Endothelial cell (in vitro differentiated cells): Measurements from ENCODE around the gene DUOX1. TPM values are rescaled to one million over a fixed set of nuclear protein-coding genes. Genes with fewer than 3 reads are reported as not detected.
A peak's percentile ranks its signal among the peaks of the same experiment; 100 is the strongest.

ENCODE experiments used
- DNase-seq: peaks from one replicate; pipeline ENCODE4 v3.0.0; 2021; ENCODE audit warnings: low spot score
- H3K27ac Mint-ChIP-seq: one replicate; pipeline ENCODE4 v1.8.0; 2021; ENCODE audit warnings: mixed read lengths, inconsistent platforms; ENCODE audit not compliant: unreplicated experiment
- H3K27me3 Mint-ChIP-seq: one replicate; pipeline ENCODE4 v1.8.0; 2021; ENCODE audit warnings: mild to moderate bottlenecking, moderate library complexity, mixed read lengths, inconsistent platforms; ENCODE audit not compliant: unreplicated experiment
- H3K36me3 Mint-ChIP-seq: one replicate; pipeline ENCODE4 v1.8.0; 2021; ENCODE audit warnings: mild to moderate bottlenecking, low read depth, mixed read lengths, inconsistent platforms; ENCODE audit not compliant: unreplicated experiment
- H3K4me1 Mint-ChIP-seq: one replicate; pipeline ENCODE4 v1.8.0; 2021; ENCODE audit warnings: mild to moderate bottlenecking, mixed read lengths, inconsistent platforms; ENCODE audit not compliant: unreplicated experiment
- H3K4me3 Mint-ChIP-seq: one replicate; pipeline ENCODE4 v1.8.0; 2021; ENCODE audit warnings: mild to moderate bottlenecking, mixed read lengths, inconsistent platforms; ENCODE audit not compliant: unreplicated experiment
- H3K9me3 Mint-ChIP-seq: one replicate; pipeline ENCODE4 v1.8.0; 2021; ENCODE audit warnings: mixed read lengths, inconsistent platforms; ENCODE audit not compliant: unreplicated experiment
- CTCF ChIP-seq: fragments of 200-600 bp; sonication (generic); IDR thresholded peaks from one replicate; pipeline ENCODE4 v1.5.0; 2021; ENCODE audit warnings: antibody characterized with exemption; ENCODE audit not compliant: unreplicated experiment
- total RNA-seq: library from RNA; stranded (reverse); fragmentation: NEBNext Ultra II Directional; extraction: Animal tissue kit (Norgen Biotek cat#: 25700); gene quantifications from one replicate; pipeline ENCODE4 v1.2.1, GENCODE V29; 2021; ENCODE audit not compliant: unreplicated experiment

Gene DUOX1
- total RNA-seq, 1 donor from 2014 or later, result not detected

DNA sequence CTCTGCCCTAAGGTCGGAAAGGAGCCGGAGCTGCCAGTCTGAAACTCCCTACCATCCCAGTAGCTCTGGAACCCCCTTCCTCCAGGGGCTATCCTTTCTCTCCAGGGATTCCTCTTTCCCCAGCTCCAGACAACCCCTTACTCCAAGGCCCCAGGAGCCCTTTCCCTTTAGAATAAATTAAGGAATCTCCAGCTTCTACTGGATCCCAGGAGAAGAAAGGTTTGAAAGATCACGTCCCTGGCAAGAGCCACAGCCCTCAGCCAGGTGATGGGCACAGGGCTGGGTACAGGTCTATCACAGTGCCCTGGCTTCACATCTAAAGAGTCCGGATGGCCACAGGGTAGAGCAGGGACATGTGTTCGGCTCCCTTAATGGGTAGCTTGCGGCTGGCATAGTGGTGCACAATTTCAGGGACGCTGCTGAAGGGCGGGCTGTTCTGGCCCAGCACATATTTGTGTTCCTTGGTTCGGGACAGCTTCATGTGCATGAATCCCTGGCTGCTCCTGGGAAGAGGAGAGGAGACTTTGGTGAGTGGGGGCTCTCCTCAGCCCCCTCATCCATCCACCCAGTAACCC, 37.9 kb downstream of the DUOX1 start:
- Mint-ChIP-seq H3K36me3 (peaks cover 9% of the 10 kb centered on the region), H3K27ac (peak overlapping the region; percentile 48), H3K4me3 (peak overlapping the region; percentile 76), H3K9me3 (no peaks in the 10 kb centered on the region), H3K27me3 (peaks cover 5% of the 10 kb centered on the region), H3K4me1 (peaks cover 2% of the 10 kb centered on the region)
- no peak for DNase-seq
- no peak for TF ChIP-seq CTCF

DNA sequence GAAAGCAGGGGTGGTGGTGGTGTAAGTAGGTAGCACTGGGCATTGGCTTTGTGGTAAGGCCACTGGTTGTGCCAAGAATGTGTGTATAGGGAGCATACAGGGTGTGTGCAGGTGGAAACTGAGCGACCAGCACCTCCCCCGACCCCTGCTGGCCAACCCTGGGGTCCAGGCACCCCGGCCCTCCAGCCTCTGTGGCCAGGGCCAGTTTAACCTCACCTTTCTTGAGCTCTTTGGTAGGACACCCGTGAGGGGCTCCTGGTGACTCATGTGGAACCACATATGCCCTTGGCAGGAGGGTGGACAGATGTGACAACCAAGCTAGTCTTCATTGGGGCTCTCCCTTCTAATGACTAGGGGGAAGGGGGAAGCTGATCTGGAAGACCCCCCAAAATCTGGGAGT, 38.5 kb downstream of the DUOX1 start:
- Mint-ChIP-seq H3K9me3 (no peaks in the 10 kb centered on the region), H3K27me3 (peaks cover 5% of the 10 kb centered on the region), H3K4me1 (peaks cover 2% of the 10 kb centered on the region), H3K36me3 (peaks cover 9% of the 10 kb centered on the region), H3K4me3 (no peak overlapping the region), H3K27ac (no peak overlapping the region)
- no peak for DNase-seq
- no peak for TF ChIP-seq CTCF

GRCh38 chr15:45168751-45169551, 39.2 kb downstream of the DUOX1 start:
- Mint-ChIP-seq H3K4me3 (no peak overlapping the region), H3K36me3 (peaks cover 15% of the 10 kb centered on the region), H3K27ac (no peak overlapping the region), H3K9me3 (no peaks in the 10 kb centered on the region), H3K4me1 (peaks cover 2% of the 10 kb centered on the region), H3K27me3 (peaks cover 7% of the 10 kb centered on the region)
- no peak for TF ChIP-seq CTCF
- no peak for DNase-seq

DNA sequence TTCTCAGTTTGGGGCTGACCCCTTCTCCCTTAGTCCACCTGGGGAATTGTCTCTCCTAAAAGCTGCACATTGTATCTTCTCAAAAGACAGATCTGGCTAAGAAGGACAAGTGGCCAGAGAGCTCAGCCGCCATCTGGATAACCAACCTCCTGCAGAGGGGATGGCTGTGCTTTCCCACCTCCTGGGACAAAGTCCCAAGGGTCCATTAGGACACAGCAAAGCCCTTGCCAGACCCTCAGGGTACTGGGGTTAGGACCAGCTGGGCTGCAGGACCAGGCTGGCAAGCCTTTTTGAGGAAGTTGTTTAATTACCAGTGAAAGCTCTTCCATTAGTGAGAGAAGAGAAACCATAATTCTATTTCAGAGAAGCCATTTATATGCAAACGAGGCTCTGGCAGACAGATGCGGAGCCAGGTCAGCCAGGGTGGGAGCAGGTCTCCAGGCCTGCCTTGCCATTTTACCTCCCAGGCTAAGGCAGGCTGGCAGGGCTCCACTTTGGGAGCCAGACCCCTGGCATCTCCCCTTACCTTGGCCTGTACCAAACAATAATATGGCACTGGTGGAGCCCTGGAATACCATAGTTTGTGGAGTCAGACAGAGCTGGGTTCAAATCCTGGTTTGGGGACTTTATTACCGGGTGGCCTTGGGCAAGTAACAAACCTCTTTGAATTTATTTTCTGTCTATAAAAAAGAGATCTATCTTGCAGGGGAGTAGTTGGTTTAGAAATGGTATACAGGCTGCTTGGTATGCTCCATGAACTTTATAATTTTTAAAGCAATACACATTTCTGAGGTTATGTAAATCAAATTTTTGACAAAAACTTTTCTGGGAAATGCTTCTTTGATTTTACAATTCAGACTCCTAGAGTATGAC, 40.0 kb downstream of the DUOX1 start:
- peaks cover 8% of the 10 kb centered on the region for H3K27me3 Mint-ChIP-seq
- TF ChIP-seq CTCF, result no peak
- H3K4me1 Mint-ChIP-seq, result peaks cover 2% of the 10 kb centered on the region
- no peak overlapping the region for H3K4me3 Mint-ChIP-seq
- DNase-seq, result no peak
- no peaks in the 10 kb centered on the region for H3K9me3 Mint-ChIP-seq
- no peak overlapping the region for H3K27ac Mint-ChIP-seq
- H3K36me3 Mint-ChIP-seq, result peaks cover 21% of the 10 kb centered on the region
